ENCODE data around the gene CTNNBL1.

Gene CTNNBL1

DNA sequence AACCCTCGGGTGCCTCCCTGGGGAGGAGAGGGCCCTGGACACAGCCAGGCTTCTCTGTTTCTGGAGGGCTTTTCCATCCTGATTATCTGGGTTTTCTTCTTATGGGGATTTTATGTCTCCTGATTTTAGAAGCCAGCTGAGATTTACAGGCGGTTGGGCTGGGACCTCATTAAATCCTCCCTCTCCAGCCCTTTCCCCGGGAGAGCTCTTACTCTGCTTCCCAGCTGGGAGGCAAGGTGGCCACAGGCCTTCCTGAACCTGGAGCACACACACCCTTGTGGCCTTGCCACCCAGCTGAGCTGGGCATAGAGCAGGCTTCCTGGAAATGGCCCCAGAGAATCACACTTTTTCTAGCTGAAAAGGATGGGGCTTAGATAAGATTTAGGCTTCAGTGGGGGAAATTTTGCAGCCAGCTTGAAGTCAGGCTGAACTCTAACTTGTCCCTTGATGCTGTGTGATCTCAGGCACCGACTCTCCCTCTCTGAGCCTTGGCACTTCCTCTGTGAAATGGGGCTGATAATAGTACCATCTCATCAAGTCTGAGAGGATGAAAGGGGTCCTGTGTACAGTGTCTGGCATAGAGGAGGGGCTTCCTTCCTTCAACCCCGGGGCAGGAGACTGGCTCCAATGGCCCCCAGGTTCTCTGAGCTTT lies 225.7 kb downstream of the CTNNBL1 start:
- no peak for DNase-seq (ENCODE audit: low read depth)

DNA sequence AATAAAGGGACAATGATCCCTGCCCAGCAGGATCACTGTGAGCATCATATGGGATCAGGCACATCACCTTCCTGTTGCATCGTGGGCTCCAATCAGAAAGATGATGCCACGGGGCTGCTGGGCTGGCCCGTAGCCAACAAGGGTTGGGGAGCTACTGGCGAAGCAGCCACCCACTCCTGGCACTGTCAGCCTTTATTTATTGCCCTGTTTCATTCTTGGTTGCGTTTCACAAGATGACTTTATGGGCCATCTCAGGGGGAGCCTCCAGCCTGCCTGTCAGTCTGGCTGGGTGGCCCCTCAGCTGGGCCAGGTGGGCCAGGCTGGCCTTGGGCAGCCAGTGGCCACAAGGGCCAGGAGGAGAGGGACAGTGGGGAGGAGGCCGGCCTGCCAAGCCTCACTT lies 226.4 kb downstream of the CTNNBL1 start:
- no peak for DNase-seq (ENCODE audit: low read depth)

DNA sequence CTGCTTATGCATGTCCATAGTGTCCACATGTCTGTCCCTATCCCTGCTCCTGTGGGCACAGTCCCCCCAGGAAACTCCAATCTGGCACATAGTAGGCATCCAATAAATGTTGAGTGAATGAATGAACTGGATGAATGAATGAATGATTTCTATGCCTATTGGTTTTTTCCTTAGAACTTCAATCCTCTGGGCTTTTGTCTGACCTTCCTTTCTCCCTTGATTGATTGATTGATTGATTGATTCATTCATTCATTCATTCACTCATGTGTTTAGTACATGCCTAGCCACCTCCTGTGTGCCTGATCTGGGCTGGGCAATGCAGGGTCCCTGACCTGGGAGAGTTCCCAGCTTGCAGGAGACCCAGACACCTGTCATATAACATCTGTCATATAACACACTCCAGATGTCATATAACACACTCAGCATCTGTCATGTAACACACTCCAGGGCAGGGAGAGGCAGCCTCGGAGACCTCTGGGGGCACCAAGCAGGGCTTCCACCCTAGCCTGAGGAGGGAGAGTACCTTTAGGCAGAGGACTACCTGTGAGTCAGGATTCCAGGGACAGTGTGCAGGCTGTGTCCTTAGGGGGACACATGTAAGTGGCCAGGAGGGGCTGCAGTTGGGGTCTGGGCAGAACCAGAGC lies 227.0 kb downstream of the CTNNBL1 start:
- DNase-seq (ENCODE audit: low read depth), result no peak

DNA sequence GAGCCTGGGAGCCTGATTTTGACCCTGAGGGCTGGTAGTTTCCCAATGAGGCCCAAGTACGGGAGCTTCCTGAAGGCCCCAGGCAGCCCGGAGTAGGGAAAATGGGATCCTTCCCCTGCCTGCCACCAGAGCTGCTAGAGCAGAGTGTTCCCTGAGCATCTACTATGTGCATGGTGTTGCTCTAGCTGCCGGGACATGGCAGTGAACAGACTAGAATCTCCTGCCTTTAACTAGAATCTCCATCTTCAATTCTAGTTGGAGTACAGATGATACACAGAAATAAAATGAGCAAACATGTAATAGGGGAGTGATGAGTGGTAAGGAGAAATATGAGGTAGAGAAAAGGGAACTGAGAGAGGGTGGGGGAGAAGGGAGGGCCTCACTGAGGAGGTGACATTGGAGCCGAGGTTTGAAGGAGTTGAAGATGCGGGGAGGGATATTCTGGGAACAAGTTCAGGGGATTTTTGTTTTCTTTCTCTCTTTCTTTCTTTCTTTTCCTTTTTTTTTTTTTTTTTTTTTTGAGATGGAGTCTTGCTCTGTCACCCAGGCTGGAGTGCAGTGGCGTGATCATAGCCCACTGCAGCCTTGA lies 227.6 kb downstream of the CTNNBL1 start:
- DNase-seq (ENCODE audit: low read depth), result no peak

Measured in activated T-cell treated with anti-CD3 and anti-CD28 coated beads for 24 hours (primary cell).